ENCODE results near the gene SCN5A. TPM values are rescaled to one million over a fixed set of nuclear protein-coding genes. Genes with fewer than 3 reads are reported as not detected.

SCN5A gene
- total and polyA plus RNA-seq, 2 of the 13 experiments (the other 11 are each of a cell fraction or from before 2014, with no cell fraction given), result 0.22 TPM; not detected in 1

DNA sequence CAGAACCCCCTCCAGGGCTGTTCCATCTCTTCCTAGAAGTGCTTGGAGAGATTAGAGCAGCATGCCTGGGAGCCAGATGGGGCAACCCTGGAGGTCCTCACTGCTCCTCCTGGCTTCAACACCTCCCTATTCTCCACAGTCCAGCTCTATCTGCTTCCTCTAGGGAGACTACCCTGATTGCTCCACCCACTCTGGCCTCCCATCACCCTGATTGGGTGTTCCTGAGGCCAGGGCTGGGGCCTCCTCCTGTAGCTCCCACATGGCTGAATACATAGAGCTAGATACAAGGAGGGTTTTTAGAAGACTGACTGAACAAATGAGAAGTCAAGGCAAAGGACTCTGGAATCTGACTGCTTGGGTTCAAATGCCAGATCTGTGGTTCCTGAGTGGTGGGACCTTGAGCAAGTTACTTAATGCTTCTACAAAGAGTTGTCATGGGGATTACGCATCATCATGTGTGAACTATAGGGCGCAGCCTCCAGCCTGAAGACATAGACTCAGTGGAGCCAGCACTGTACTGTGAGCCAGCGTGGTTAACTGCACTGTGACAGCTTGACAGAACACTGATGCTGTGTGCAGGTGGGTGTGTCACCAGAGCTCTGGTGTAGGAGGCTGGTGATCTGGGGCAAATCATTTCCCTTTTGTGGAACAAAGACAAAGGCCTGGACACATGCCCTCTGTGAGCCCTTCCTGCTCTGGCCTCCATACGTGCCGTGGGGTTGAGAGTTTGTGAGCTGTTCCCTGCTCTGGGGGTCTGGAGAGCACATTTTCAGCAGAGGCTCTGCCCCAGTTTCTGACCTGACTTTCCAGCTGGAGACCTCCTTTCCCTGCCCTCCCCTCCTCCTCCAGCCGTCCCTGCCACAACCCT lies 74.8 kb downstream of the SCN5A start:
- 24% methylated on average over 6 of the region's 6 CpGs for WGBS (ENCODE audit: low lambda C conversion rate)
- H2AFZ ChIP-seq (ENCODE audit: low read length), result no peak overlapping the region
- ATAC-seq (no peak), DNase-seq (ENCODE audit: low spot score) (no peak), FAIRE-seq (no peak)
- no peaks in the 10 kb centered on the region for H4K20me1 ChIP-seq (ENCODE audit: insufficient read depth, low read length)
- H3K4me1 ChIP-seq (ENCODE audit: insufficient read depth, low read length), result no peaks in the 10 kb centered on the region
- CTCF ChIA-PET (ENCODE audit: low intra/inter-chr PET ratio, low total read pairs), result no interaction called here
- H3K27me3 ChIP-seq (ENCODE audit: control insufficient read depth in 1 of 2, insufficient read depth in 2 of 2, low read length in 2 of 2), result peaks cover 0 to 21% of the 10 kb centered on the region in 2 experiments; a peak in 3 of 5 replicates
- H3K4me3 ChIP-seq (replicated peaks in 1 of 3; ENCODE audit: insufficient read depth in 1 of 3, low read depth in 2 of 3, low read length in 3 of 3), result no peak overlapping the region
- H3K79me2 ChIP-seq (ENCODE audit: insufficient read depth, low read length), result no peaks in the 10 kb centered on the region
- no peaks in the 10 kb centered on the region for H3K36me3 ChIP-seq (replicated peaks in 1 of 2; ENCODE audit: control insufficient read depth in 1 of 2, insufficient read depth in 2 of 2, low read length in 2 of 2)
- H3K9ac ChIP-seq (ENCODE audit: insufficient read depth, low read depth, low read length), result no peak overlapping the region
- no peak overlapping the region for H3K27ac ChIP-seq (ENCODE audit: extremely low read length, insufficient read depth, low read length)
- TF ChIP-seq TAF15 (IDR thresholded peaks at IDR 0.05; ENCODE audit: low read depth, low read length, poor library complexity, severe bottlenecking), result no peak
- no peak for TF ChIP-seq RAD21 (CRISPR knock-in tag; IDR thresholded peaks at IDR 0.05)
- TF ChIP-seq, protein P1, sequence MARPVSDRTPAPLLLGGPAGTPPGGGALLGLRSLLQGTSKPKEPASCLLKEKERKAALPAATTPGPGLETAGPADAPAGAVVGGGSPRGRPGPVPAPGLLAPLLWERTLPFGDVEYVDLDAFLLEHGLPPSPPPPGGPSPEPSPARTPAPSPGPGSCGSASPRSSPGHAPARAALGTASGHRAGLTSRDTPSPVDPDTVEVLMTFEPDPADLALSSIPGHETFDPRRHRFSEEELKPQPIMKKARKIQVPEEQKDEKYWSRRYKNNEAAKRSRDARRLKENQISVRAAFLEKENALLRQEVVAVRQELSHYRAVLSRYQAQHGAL (CRISPR knock-in tag; IDR thresholded peaks at IDR 0.05; ENCODE audit: not compliant biosample characterization), result no peak
- TF ChIP-seq REXO4 (CRISPR knock-in tag; IDR thresholded peaks at IDR 0.05; ENCODE audit: borderline replicate concordance), result no peak
- TF ChIP-seq, protein P2, sequence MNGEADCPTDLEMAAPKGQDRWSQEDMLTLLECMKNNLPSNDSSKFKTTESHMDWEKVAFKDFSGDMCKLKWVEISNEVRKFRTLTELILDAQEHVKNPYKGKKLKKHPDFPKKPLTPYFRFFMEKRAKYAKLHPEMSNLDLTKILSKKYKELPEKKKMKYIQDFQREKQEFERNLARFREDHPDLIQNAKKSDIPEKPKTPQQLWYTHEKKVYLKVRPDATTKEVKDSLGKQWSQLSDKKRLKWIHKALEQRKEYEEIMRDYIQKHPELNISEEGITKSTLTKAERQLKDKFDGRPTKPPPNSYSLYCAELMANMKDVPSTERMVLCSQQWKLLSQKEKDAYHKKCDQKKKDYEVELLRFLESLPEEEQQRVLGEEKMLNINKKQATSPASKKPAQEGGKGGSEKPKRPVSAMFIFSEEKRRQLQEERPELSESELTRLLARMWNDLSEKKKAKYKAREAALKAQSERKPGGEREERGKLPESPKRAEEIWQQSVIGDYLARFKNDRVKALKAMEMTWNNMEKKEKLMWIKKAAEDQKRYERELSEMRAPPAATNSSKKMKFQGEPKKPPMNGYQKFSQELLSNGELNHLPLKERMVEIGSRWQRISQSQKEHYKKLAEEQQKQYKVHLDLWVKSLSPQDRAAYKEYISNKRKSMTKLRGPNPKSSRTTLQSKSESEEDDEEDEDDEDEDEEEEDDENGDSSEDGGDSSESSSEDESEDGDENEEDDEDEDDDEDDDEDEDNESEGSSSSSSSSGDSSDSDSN (CRISPR knock-in tag; IDR thresholded peaks at IDR 0.05), result no peak
- TF ChIP-seq, protein P3, sequence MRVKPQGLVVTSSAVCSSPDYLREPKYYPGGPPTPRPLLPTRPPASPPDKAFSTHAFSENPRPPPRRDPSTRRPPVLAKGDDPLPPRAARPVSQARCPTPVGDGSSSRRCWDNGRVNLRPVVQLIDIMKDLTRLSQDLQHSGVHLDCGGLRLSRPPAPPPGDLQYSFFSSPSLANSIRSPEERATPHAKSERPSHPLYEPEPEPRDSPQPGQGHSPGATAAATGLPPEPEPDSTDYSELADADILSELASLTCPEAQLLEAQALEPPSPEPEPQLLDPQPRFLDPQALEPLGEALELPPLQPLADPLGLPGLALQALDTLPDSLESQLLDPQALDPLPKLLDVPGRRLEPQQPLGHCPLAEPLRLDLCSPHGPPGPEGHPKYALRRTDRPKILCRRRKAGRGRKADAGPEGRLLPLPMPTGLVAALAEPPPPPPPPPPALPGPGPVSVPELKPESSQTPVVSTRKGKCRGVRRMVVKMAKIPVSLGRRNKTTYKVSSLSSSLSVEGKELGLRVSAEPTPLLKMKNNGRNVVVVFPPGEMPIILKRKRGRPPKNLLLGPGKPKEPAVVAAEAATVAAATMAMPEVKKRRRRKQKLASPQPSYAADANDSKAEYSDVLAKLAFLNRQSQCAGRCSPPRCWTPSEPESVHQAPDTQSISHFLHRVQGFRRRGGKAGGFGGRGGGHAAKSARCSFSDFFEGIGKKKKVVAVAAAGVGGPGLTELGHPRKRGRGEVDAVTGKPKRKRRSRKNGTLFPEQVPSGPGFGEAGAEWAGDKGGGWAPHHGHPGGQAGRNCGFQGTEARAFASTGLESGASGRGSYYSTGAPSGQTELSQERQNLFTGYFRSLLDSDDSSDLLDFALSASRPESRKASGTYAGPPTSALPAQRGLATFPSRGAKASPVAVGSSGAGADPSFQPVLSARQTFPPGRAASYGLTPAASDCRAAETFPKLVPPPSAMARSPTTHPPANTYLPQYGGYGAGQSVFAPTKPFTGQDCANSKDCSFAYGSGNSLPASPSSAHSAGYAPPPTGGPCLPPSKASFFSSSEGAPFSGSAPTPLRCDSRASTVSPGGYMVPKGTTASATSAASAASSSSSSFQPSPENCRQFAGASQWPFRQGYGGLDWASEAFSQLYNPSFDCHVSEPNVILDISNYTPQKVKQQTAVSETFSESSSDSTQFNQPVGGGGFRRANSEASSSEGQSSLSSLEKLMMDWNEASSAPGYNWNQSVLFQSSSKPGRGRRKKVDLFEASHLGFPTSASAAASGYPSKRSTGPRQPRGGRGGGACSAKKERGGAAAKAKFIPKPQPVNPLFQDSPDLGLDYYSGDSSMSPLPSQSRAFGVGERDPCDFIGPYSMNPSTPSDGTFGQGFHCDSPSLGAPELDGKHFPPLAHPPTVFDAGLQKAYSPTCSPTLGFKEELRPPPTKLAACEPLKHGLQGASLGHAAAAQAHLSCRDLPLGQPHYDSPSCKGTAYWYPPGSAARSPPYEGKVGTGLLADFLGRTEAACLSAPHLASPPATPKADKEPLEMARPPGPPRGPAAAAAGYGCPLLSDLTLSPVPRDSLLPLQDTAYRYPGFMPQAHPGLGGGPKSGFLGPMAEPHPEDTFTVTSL (CRISPR knock-in tag; IDR thresholded peaks at IDR 0.05; ENCODE audit: borderline replicate concordance), result no peak
- TF ChIP-seq, protein P4, sequence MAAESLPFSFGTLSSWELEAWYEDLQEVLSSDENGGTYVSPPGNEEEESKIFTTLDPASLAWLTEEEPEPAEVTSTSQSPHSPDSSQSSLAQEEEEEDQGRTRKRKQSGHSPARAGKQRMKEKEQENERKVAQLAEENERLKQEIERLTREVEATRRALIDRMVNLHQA (CRISPR knock-in tag; IDR thresholded peaks at IDR 0.05), result no peak
- no peak overlapping the region for H3K4me2 ChIP-seq (ENCODE audit: low read depth, low read length)
- no peaks in the 10 kb centered on the region for H3K9me3 ChIP-seq (ENCODE audit: low read length)
- in situ Hi-C loops (cut with HindIII; ENCODE audit: extremely low pct_ligation_motif_present, low pct_unique_long_range_greater_than_20kb), result no loop called here
- intact Hi-C loops (cut with micrococcal nuclease; ENCODE audit: unreplicated experiment), result no loop called here
- no TSS peak for BruUV-seq (replicated peaks)
- POLR2A ChIA-PET, result no interaction called here
